Uterus (tissue), 4 donors: ENCODE data around the gene PROB1. TPM values are rescaled to one million over a fixed set of nuclear protein-coding genes. Genes with fewer than 3 reads are reported as not detected.

Experiments
- DNase-seq, 2 donors: peaks; one replicate each; pipeline ENCODE4 v3.0.0-alpha.2; 2019 to 2020
- H3K27ac ChIP-seq, 2 donors: fragments of 200-600 bp; sonication (generic); 1 replicate in 1 of 2; 2 replicates in 1 of 2; pipeline ENCODE4 v1.5.1; 2016 to 2018
- H3K27me3 ChIP-seq, 2 donors: fragments of 200-600 bp; sonication (generic); one replicate each; pipeline ENCODE4 v1.5.1; 2018 to 2019; ENCODE audit warnings: control low read depth in 1 of 2
- H3K36me3 ChIP-seq, 2 donors: fragments of 200-600 bp; sonication (generic); one replicate each; pipeline ENCODE4 v1.5.1; 2019; ENCODE audit warnings: control low read depth in 1 of 2
- H3K4me1 ChIP-seq, 2 donors: fragments of 200-600 bp; sonication (generic); one replicate each; pipeline ENCODE4 v1.5.1; 2018 to 2019; ENCODE audit warnings: control low read depth in 1 of 2
- H3K4me3 ChIP-seq, 2 donors: fragments of 200-600 bp; sonication (generic); 1 replicate in 1 of 2; 2 replicates in 1 of 2; pipeline ENCODE4 v1.5.1; 2018 to 2019; ENCODE audit warnings: mild to moderate bottlenecking in 1 of 2
- H3K9me3 ChIP-seq, 2 donors: fragments of 200-600 bp; sonication (generic); one replicate each; pipeline ENCODE4 v1.5.1; 2019; ENCODE audit warnings: control low read depth in 1 of 2
- CTCF ChIP-seq, 4 experiments: fragments of 200-600 bp in 2 of 4; fragments of 450-650 bp in 2 of 4; sonication (generic) in 2 of 4; IDR thresholded peaks; one replicate each; pipeline ENCODE4 v1.5.1; 2016 to 2019; ENCODE audit warnings: antibody characterized with exemption in 4 of 4, mild to moderate bottlenecking in 2 of 4, moderate library complexity in 1 of 4
- POLR2A ChIP-seq, 2 donors: fragments of 450-650 bp; IDR thresholded peaks; one replicate each; pipeline ENCODE4 v1.6.1; 2016; ENCODE audit warnings: antibody characterized with exemption in 2 of 2, mild to moderate bottlenecking in 1 of 2, moderate library complexity in 1 of 2
- intact Hi-C: fragments of 100-400 bp; cut with DNase I; formaldehyde crosslinking; loops from one replicate; pipeline ENCODE4 v1.15.1; 2023; ENCODE audit warnings: low total_unique reads
- total RNA-seq, 4 donors: library from RNA; depleted of rRNA in 3 of 4; stranded (reverse); fragments of >200 nt in 3 of 4; gene quantifications; one replicate each; pipeline versions ENCODE4 v1.1.0 to v1.2.4, GENCODE V29; 2014 to 2023
- donor health status: DM: yes; HTN: yes; CAD: no.

PROB1 gene
- total RNA-seq, 4 donors from 2014 or later, result 1.5 to 8.3 (median 1.7) TPM; not detected in 1

- Histone ChIP-seq H3K27ac (peak overlapping the region; percentile 94 to 98), H3K27me3 (no peaks in the 10 kb centered on the region), H3K36me3 (no peaks in the 10 kb centered on the region), H3K9me3 (no peaks in the 10 kb centered on the region), H3K4me1 (no peaks in the 10 kb centered on the region), H3K4me3 (peak overlapping the region; percentile 87 to 92)
- no peak for DNase-seq
- TF ChIP-seq POLR2A (IDR thresholded peaks at IDR 0.05) (no peak), CTCF (IDR thresholded peaks at IDR 0.05) (no peak)
- intact Hi-C loops, result no loop called here
Observed at GRCh38 chr5:139438707-139439012, 43.8 kb upstream of the PROB1 start.

- no peaks in the 10 kb centered on the region for H3K4me1 ChIP-seq
- H3K36me3 ChIP-seq, result no peaks in the 10 kb centered on the region
- intact Hi-C loops, result no loop called here
- H3K4me3 ChIP-seq, result no peak overlapping the region
- H3K27me3 ChIP-seq, result no peaks in the 10 kb centered on the region
- TF ChIP-seq CTCF (IDR thresholded peaks at IDR 0.05) (no peak), POLR2A (IDR thresholded peaks at IDR 0.05) (no peak)
- H3K9me3 ChIP-seq, result no peaks in the 10 kb centered on the region
- no peak for DNase-seq
- no peak overlapping the region for H3K27ac ChIP-seq
Observed at GRCh38 chr5:139435676-139436075, 40.8 kb upstream of the PROB1 start.

DNA sequence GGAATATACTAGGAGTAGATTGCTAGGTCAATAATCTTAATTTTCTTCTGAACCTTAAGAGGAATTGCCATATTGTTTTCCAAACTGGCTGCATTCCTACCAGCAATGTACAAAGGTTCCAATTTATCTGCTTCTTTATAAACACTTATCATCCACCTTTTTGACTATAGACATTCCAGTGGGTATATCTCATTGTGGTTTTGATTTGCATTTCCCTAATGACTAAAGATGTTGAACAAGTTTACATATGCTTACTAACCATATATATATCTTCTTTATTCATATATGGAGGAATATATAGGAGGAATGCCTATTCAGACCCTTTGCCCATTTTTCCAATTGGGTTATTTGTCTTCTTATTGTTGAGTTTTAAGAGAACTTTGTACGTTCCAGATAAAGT is 36.8 kb upstream of the PROB1 start:
- Histone ChIP-seq H3K27ac (no peak overlapping the region), H3K4me3 (no peak overlapping the region), H3K27me3 (no peaks in the 10 kb centered on the region), H3K9me3 (no peaks in the 10 kb centered on the region), H3K36me3 (no peaks in the 10 kb centered on the region), H3K4me1 (no peaks in the 10 kb centered on the region)
- intact Hi-C loops, result no loop called here
- TF ChIP-seq POLR2A (IDR thresholded peaks at IDR 0.05) (no peak), CTCF (IDR thresholded peaks at IDR 0.05) (no peak)
- DNase-seq, result no peak

GRCh38 chr5:139430015-139430414 is 35.1 kb upstream of the PROB1 start:
- Histone ChIP-seq H3K27ac (no peak overlapping the region), H3K36me3 (no peaks in the 10 kb centered on the region), H3K27me3 (no peaks in the 10 kb centered on the region), H3K4me3 (no peak overlapping the region), H3K4me1 (no peaks in the 10 kb centered on the region), H3K9me3 (no peaks in the 10 kb centered on the region)
- intact Hi-C loops, result no loop called here
- TF ChIP-seq CTCF (IDR thresholded peaks at IDR 0.05) (no peak), POLR2A (IDR thresholded peaks at IDR 0.05) (no peak)
- no peak for DNase-seq

- Histone ChIP-seq H3K4me1 (no peaks in the 10 kb centered on the region), H3K36me3 (no peaks in the 10 kb centered on the region), H3K4me3 (no peak overlapping the region), H3K27me3 (no peaks in the 10 kb centered on the region), H3K27ac (no peak overlapping the region), H3K9me3 (no peaks in the 10 kb centered on the region)
- intact Hi-C loops, result loop anchor here (10.0 kb wide), 1 partner anchor 338 kb away; no protein-coding TSS in a partner anchor
- no peak for DNase-seq
- TF ChIP-seq CTCF (IDR thresholded peaks at IDR 0.05) (no peak), POLR2A (IDR thresholded peaks at IDR 0.05) (no peak)
Observed at GRCh38 chr5:139426203-139426885, 31.4 kb upstream of the PROB1 start.
